Breast epithelium (tissue), 3 donors: ENCODE data around the gene GAL3ST2.

ENCODE experiments used
- CTCF ChIP-seq, 3 donors: fragments of 450-650 bp; IDR thresholded peaks; one replicate each; pipeline ENCODE4 v1.5.1; 2016 to 2017; ENCODE audit warnings: antibody characterized with exemption in 3 of 3, mild to moderate bottlenecking in 3 of 3, moderate library complexity in 3 of 3
- POLR2AphosphoS5 ChIP-seq, 3 donors: sonication (generic); formaldehyde crosslinking; IDR thresholded peaks; one replicate each; pipeline ENCODE4 v1.6.1; 2017; ENCODE audit warnings: antibody characterized with exemption in 3 of 3

DNA sequence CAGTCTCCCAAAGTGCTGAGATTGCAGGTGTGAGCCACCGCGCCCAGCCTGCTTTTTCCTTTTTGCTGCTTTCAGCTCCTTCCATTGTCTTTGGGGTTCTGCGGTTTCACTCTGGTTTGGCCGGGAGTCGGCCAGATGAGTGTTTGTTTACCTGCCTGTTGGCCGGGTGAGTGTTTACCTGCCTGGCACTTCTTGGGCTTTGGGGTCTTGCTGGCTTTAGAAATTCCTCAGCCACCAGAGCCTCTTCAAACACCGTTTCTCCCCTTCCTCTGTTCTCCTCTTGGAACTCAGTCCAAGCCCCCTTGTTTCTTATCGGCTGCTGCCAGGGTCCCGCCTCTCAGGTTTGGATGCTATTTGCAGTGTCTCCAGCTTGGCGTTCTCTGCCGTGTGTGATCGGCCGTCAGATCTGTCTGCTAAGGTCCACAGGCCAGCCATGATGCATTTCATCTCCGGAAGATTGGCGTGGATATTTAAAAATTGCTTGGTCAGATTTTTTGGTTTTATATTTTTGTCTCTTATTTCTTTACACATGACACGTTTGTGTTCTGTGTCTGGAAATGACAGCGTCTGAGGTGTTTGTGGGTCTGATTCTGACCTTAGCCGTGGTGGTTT, 14.2 kb upstream of the GAL3ST2 start:
- TF ChIP-seq CTCF (IDR thresholded peaks at IDR 0.05) (no peak), POLR2AphosphoS5 (IDR thresholded peaks at IDR 0.05) (no peak)
